Upper lobe of right lung (tissue), 1 donor: ENCODE data around the gene TANC1. TPM values are rescaled to one million over a fixed set of nuclear protein-coding genes. Genes with fewer than 3 reads are reported as not detected.

Experiments used
- ATAC-seq: fragments of 200-7000 bp; cut with Tn5 transposase; one replicate; pipeline ENCODE4 v1.9.1; 2020; ENCODE audit warnings: mild to moderate bottlenecking, moderate library complexity
- DNase-seq: peaks from one replicate; pipeline ENCODE4 v3.0.0-alpha.2; 2020
- H3K27ac ChIP-seq: fragments of 200-600 bp; one replicate; pipeline ENCODE4 v1.8.0; 2022
- H3K27me3 ChIP-seq: fragments of 200-600 bp; one replicate; pipeline ENCODE4 v1.8.0; 2022; ENCODE audit warnings: mild to moderate bottlenecking
- H3K36me3 ChIP-seq: fragments of 200-600 bp; one replicate; pipeline ENCODE4 v1.8.0; 2022
- H3K4me1 ChIP-seq: fragments of 200-600 bp; one replicate; pipeline ENCODE4 v1.8.0; 2022
- H3K4me3 ChIP-seq: fragments of 200-600 bp; one replicate; pipeline ENCODE4 v1.8.0; 2022; ENCODE audit warnings: mild to moderate bottlenecking
- H3K9me3 ChIP-seq: fragments of 200-600 bp; one replicate; pipeline ENCODE4 v1.8.0; 2022
- intact Hi-C: fragments of 100-400 bp; cut with DNase I; formaldehyde crosslinking; loops from one replicate; pipeline ENCODE4 v1.11.0; 2022
- microRNA-seq: library from miRNA; unstranded; fragments of <30 nt; microRNA quantifications from one replicate; pipeline ENCODE4 v1.2.0, GENCODE V29; 2020; ENCODE audit warnings: borderline microRNAs expressed
- total RNA-seq: library from RNA; stranded (reverse); fragmentation: NEBNext Ultra II Directional; extraction: Animal tissue kit (Norgen Biotek cat#: 25700); gene quantifications from one replicate; pipeline ENCODE4 v1.2.1, GENCODE V29; 2021
- TF ChIP-seq, protein P1 (sequence below): fragments of 200-600 bp; IDR thresholded peaks from one replicate; pipeline ENCODE4 v1.8.0; 2022; ENCODE audit warnings: antibody characterized with exemption
- donor health status: DM: no; HTN: yes; CAD: no; lungs with severe emphysema.

Gene TANC1
- total RNA-seq, 1 donor from 2014 or later: 60.4 TPM

DNA sequence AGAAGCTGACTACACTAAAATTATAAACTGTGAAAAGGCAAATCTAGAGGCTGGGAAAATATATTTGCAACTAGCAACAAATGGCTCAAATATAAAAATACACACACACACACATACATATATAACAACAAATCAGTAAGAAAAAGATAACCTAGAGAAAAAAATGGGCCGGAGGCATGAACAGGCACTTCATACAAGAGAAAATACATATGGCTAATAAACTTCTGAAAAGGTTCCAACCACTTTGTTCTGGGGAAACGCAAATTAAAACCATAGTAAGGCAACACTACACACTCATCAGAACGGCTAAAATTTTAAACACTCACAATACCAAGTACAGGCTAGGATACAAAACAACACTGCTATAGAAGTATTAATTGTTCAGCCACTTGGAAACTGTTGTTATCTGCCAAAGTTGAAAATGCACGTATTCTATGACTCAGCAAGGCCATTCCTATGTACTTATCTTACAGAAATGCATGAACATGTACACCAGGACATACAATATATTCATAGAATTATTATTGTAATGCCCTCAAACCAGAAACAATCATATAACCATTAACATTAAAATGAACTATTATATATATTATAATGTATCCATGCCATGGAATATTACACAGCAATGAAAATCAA, 302.4 kb downstream of the TANC1 start:
- Histone ChIP-seq H3K9me3 (no peaks in the 10 kb centered on the region), H3K36me3 (peaks cover 34% of the 10 kb centered on the region), H3K27me3 (no peaks in the 10 kb centered on the region), H3K27ac (no peak overlapping the region), H3K4me1 (no peaks in the 10 kb centered on the region), H3K4me3 (no peak overlapping the region)
- DNase-seq (no peak), ATAC-seq (no peak)
- intact Hi-C loops: no loop called here
- TF ChIP-seq, protein P1, sequence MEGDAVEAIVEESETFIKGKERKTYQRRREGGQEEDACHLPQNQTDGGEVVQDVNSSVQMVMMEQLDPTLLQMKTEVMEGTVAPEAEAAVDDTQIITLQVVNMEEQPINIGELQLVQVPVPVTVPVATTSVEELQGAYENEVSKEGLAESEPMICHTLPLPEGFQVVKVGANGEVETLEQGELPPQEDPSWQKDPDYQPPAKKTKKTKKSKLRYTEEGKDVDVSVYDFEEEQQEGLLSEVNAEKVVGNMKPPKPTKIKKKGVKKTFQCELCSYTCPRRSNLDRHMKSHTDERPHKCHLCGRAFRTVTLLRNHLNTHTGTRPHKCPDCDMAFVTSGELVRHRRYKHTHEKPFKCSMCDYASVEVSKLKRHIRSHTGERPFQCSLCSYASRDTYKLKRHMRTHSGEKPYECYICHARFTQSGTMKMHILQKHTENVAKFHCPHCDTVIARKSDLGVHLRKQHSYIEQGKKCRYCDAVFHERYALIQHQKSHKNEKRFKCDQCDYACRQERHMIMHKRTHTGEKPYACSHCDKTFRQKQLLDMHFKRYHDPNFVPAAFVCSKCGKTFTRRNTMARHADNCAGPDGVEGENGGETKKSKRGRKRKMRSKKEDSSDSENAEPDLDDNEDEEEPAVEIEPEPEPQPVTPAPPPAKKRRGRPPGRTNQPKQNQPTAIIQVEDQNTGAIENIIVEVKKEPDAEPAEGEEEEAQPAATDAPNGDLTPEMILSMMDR: no peak

- H3K27ac ChIP-seq: no peak overlapping the region
- H3K9me3 ChIP-seq: no peaks in the 10 kb centered on the region
- TF ChIP-seq, protein P1: no peak
- no peak for DNase-seq
- no peaks in the 10 kb centered on the region for H3K4me1 ChIP-seq
- H3K36me3 ChIP-seq: peaks cover 34% of the 10 kb centered on the region
- no peak overlapping the region for H3K4me3 ChIP-seq
- no peaks in the 10 kb centered on the region for H3K27me3 ChIP-seq
- intact Hi-C loops: no loop called here
- no peak for ATAC-seq
Observed at GRCh38 chr2:159272156-159272555, 303.7 kb downstream of the TANC1 start.

- no peak for ATAC-seq
- H3K36me3 ChIP-seq: peaks cover 57% of the 10 kb centered on the region
Observed at GRCh38 chr2:159275111-159275510, 306.7 kb downstream of the TANC1 start.

DNA sequence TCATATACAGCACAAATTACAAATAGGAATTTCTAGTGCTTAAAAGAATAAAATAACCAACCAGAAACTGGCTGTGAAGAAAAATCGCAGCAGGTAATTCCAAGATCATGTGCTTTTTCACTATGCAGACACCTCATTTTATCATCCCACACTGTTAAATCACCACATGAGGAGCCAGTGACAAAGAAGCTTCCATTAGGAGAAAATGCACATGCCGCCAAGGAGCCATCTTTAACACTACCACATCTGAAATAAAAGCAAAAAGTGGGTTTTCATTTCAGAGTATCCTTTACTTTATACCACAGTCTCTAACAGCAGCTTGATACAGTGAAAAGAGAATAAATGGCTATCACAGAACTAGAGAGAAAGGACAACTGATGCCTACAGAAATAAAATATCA, 311.3 kb downstream of the TANC1 start:
- ATAC-seq (no peak), DNase-seq (no peak)
- Histone ChIP-seq H3K4me3 (no peak overlapping the region), H3K27ac (no peak overlapping the region), H3K4me1 (no peaks in the 10 kb centered on the region), H3K36me3 (peaks cover 29% of the 10 kb centered on the region), H3K9me3 (no peaks in the 10 kb centered on the region), H3K27me3 (no peaks in the 10 kb centered on the region)
- TF ChIP-seq, protein P1: no peak
- intact Hi-C loops: no loop called here

More at GRCh38 chr2:159275111-159275510, 306.7 kb downstream of the TANC1 start:
- no peak overlapping the region for H3K4me3 ChIP-seq
- H3K4me1 ChIP-seq: no peaks in the 10 kb centered on the region
- H3K27me3 ChIP-seq: no peaks in the 10 kb centered on the region
- TF ChIP-seq, protein P1: no peak
- intact Hi-C loops: no loop called here
- H3K9me3 ChIP-seq: no peaks in the 10 kb centered on the region
- H3K27ac ChIP-seq: no peak overlapping the region
- DNase-seq: no peak

DNA sequence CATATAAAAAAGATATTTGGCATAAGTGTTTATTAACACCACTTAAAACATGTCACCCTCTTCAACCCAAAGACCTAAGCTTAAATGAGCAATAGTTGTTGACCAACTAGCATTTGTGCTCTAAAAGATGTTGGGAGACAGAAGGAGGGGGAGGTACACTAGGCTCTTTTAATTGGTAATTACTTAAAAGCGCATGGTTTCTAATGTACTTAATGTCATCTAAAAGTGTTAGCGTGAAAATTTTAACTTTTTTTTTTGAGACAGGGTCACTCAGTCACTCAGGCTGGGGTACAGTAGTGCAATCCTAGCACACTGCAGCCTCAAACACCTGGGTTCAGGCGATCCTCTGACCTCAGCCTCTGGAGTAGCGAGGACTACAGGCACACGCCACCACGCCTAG, 312.6 kb downstream of the TANC1 start:
- H3K27me3 ChIP-seq: no peaks in the 10 kb centered on the region
- DNase-seq (no peak), ATAC-seq (no peak)
- intact Hi-C loops: no loop called here
- no peak overlapping the region for H3K27ac ChIP-seq
- H3K4me3 ChIP-seq: no peak overlapping the region
- H3K36me3 ChIP-seq: peaks cover 23% of the 10 kb centered on the region
- H3K9me3 ChIP-seq: no peaks in the 10 kb centered on the region
- H3K4me1 ChIP-seq: no peaks in the 10 kb centered on the region
- TF ChIP-seq, protein P1: no peak

Small RNA genes within 50 kb of the gene (microRNA-seq; reads per million reads assigned to microRNA genes)
- not detected for gene MIR6888

Other genes starting within 250 kb of the TANC1 start
- not detected for gene DAPL1, start 173.3 kb upstream of the TANC1 start, total RNA-seq